A549 (cell line): ENCODE measurements around the gene SDC1. TPM values are rescaled to one million over a fixed set of nuclear protein-coding genes. Genes with fewer than 3 reads are reported as not detected.

ENCODE experiments used
- ATAC-seq, 2 experiments: fragments of 200-7000 bp in 1 of 2; fragments of >200 bp in 1 of 2; cut with Nextera tagmentation in 1 of 2; cut with Tn5 transposase in 1 of 2; 3 replicates each; pipeline versions ENCODE4 v1.8.0 to v1.9.1; 2018 to 2020; ENCODE audit warnings: mild to moderate bottlenecking in 1 of 2, moderate library complexity in 1 of 2
- CTCF ChIA-PET: fragments of 300-600 bp; sonication (Branson Sonifier 250); formaldehyde crosslinking; extraction: SDS; loops from one replicate; lab custom pipeline; 2021; ENCODE audit warnings: antibody characterized with exemption, inconsistent platforms; lab: Yijun Ruan, JAX
- POLR2A ChIA-PET: fragments of 350-600 bp; formaldehyde crosslinking; extraction: SDS; loops from one replicate; lab custom pipeline; 2021; ENCODE audit warnings: antibody characterized with exemption, inconsistent platforms; lab: Yijun Ruan, JAX
- DNase-seq, 2 experiments: peaks; one replicate each; pipeline versions ENCODE4 v3.0.0 to v3.0.0-alpha.2; 2011 to 2016; ENCODE audit warnings: low read depth in 1 of 2, low spot score in 1 of 2
- FAIRE-seq: peaks from 2 replicates; lab custom pipeline; 2011; peaks lifted over from hg19 to GRCh38; lab: Jason Lieb, UNC
- H3K27ac ChIP-seq, 2 experiments: fragments of >200 bp; sonication (Bioruptor Twin); formaldehyde crosslinking; 3 replicates each; pipeline ENCODE4 v1.5.1; 2016 to 2017
- H3K4me1 ChIP-seq: fragments of >200 bp; sonication (Bioruptor Twin); formaldehyde crosslinking; 3 replicates; pipeline ENCODE4 v1.6.1; 2016
- H3K4me2 ChIP-seq: fragments of >200 bp; sonication (Bioruptor Twin); formaldehyde crosslinking; 3 replicates; pipeline ENCODE4 v1.6.1; 2016
- H3K4me3 ChIP-seq: fragments of >200 bp; sonication (Bioruptor Twin); formaldehyde crosslinking; 3 replicates; pipeline ENCODE4 v1.5.1; 2016
- H3K9me3 ChIP-seq: fragments of >200 bp; sonication (Bioruptor Twin); formaldehyde crosslinking; 3 replicates; pipeline ENCODE4 v1.6.1; 2016
- CBX2 ChIP-seq: fragments of 200-600 bp; sonication (generic); IDR thresholded peaks from 2 replicates; pipeline ENCODE4 v1.6.1; 2016; ENCODE audit warnings: low read depth, mild to moderate bottlenecking, borderline replicate concordance
- CEBPB ChIP-seq, 2 experiments: fragments of >200 bp in 1 of 2; sonication (Bioruptor Twin) in 1 of 2; formaldehyde crosslinking in 1 of 2; IDR thresholded peaks; 2 replicates each; pipeline ENCODE4 v1.6.1; 2012 to 2016
- EHF ChIP-seq: fragments of 250-450 bp; sonication (Bioruptor Pico); IDR thresholded peaks from 2 replicates; pipeline ENCODE4 v1.5.0; 2020; ENCODE audit warnings: mild to moderate bottlenecking
- ESRRA ChIP-seq: fragments of 150-350 bp; IDR thresholded peaks from 2 replicates; pipeline ENCODE4 v1.6.1; 2014; ENCODE audit warnings: mild to moderate bottlenecking, low read length, borderline replicate concordance
- FOSL2 ChIP-seq, 2 experiments: fragments of 450-650 bp in 1 of 2; fragments of >200 bp in 1 of 2; sonication (Bioruptor Twin) in 1 of 2; formaldehyde crosslinking; IDR thresholded peaks; 2 replicates each; pipeline versions ENCODE4 v1.5.0 to v1.6.1; 2016 to 2020; ENCODE audit warnings: mild to moderate bottlenecking in 1 of 2, moderate library complexity in 1 of 2
- FOXS1 ChIP-seq: fragments of 250-450 bp; sonication (Bioruptor Pico); IDR thresholded peaks from 2 replicates; pipeline ENCODE4 v1.5.0; 2020; ENCODE audit warnings: mild to moderate bottlenecking, moderate library complexity
- HDAC2 ChIP-seq: fragments of 200-600 bp; sonication (generic); IDR thresholded peaks from 2 replicates; pipeline ENCODE4 v1.6.1; 2016
- HEYL ChIP-seq: fragments of 250-450 bp; sonication (Bioruptor Pico); IDR thresholded peaks from 2 replicates; pipeline ENCODE4 v1.8.0; 2021; ENCODE audit warnings: mild to moderate bottlenecking, moderate library complexity
- HOXB5 ChIP-seq: fragments of 250-450 bp; sonication (Bioruptor Pico); IDR thresholded peaks from 2 replicates; pipeline ENCODE4 v1.5.0; 2020; ENCODE audit warnings: mild to moderate bottlenecking, moderate library complexity
- JUNB ChIP-seq: fragments of >200 bp; sonication (Bioruptor Twin); formaldehyde crosslinking; IDR thresholded peaks from 2 replicates; pipeline ENCODE4 v1.6.1; 2016
- KDM1A ChIP-seq: fragments of 200-600 bp; sonication (generic); IDR thresholded peaks from 2 replicates; pipeline ENCODE4 v1.6.1; 2016; ENCODE audit warnings: low read depth, mild to moderate bottlenecking
- KDM5A ChIP-seq: fragments of 200-600 bp; sonication (generic); IDR thresholded peaks from 2 replicates; pipeline ENCODE4 v1.6.1; 2016; ENCODE audit warnings: antibody characterized with exemption, mild to moderate bottlenecking
- MAZ ChIP-seq: fragments of 150-350 bp; IDR thresholded peaks from 2 replicates; pipeline ENCODE4 v1.6.1; 2014; ENCODE audit warnings: antibody characterized with exemption, low read depth, low read length, borderline replicate concordance
- MYC ChIP-seq: IDR thresholded peaks from 2 replicates; pipeline ENCODE4 v1.6.1; 2012; ENCODE audit warnings: mild to moderate bottlenecking, inconsistent platforms, low read length, improper control_type of control experiment, borderline replicate concordance
- PHF8 ChIP-seq: fragments of 200-600 bp; sonication (generic); IDR thresholded peaks from 2 replicates; pipeline ENCODE4 v1.6.1; 2016; ENCODE audit warnings: low read depth, mild to moderate bottlenecking, antibody characterized with exemption, moderate library complexity, borderline replicate concordance
- POLR2AphosphoS2 ChIP-seq: conservative IDR thresholded peaks from 2 replicates; pipeline ENCODE4 v1.6.1; 2012; ENCODE audit warnings: low read length, improper control_type of control experiment, inconsistent platforms
- RAD21 ChIP-seq, 2 experiments: fragments of >200 bp in 1 of 2; sonication (Bioruptor Twin) in 1 of 2; formaldehyde crosslinking in 1 of 2; IDR thresholded peaks in 1 of 2; conservative IDR thresholded peaks in 1 of 2; 2 replicates in 1 of 2; 3 replicates in 1 of 2; pipeline ENCODE4 v1.6.1; 2012 to 2018; ENCODE audit warnings: inconsistent platforms in 1 of 2
- RARB ChIP-seq: fragments of 250-450 bp; sonication (Bioruptor Pico); IDR thresholded peaks from 2 replicates; pipeline ENCODE4 v1.8.0; 2021; ENCODE audit warnings: mild to moderate bottlenecking, moderate library complexity
- RFX5 ChIP-seq: fragments of 450-650 bp; IDR thresholded peaks from 2 replicates; pipeline ENCODE4 v1.7.1; 2014; ENCODE audit warnings: antibody characterized with exemption, mild to moderate bottlenecking, moderate library complexity
- SMC3 ChIP-seq: fragments of >200 bp; sonication (Bioruptor Twin); formaldehyde crosslinking; IDR thresholded peaks from 3 replicates; pipeline ENCODE4 v1.6.1; 2018; ENCODE audit warnings: inconsistent platforms
- SREBF2 ChIP-seq: fragments of 450-650 bp; IDR thresholded peaks from 2 replicates; pipeline ENCODE4 v1.6.1; 2014; ENCODE audit warnings: mild to moderate bottlenecking, moderate library complexity
- TFCP2L1 ChIP-seq: fragments of 250-450 bp; sonication (Bioruptor Pico); IDR thresholded peaks from 2 replicates; pipeline ENCODE4 v1.5.0; 2021; ENCODE audit warnings: mild to moderate bottlenecking
- TP53 ChIP-seq: fragments of 250-450 bp; sonication (Bioruptor Pico); IDR thresholded peaks from 2 replicates; pipeline ENCODE4 v1.5.0; 2021; ENCODE audit warnings: mild to moderate bottlenecking, moderate library complexity
- ZC3H11A ChIP-seq: fragments of 450-650 bp; IDR thresholded peaks from 2 replicates; pipeline ENCODE4 v1.6.1; 2014; ENCODE audit warnings: antibody characterized with exemption, mild to moderate bottlenecking
- ZSCAN20 ChIP-seq: fragments of 250-450 bp; sonication (Bioruptor Pico); IDR thresholded peaks from 2 replicates; pipeline ENCODE4 v1.8.0; 2022; ENCODE audit warnings: mild to moderate bottlenecking, moderate library complexity
- WGBS: methylation state at CpG from one replicate; pipeline ENCODE4 v1.1.6; 2017; ENCODE audit errors: missing lambda C conversion rate; 5-methylcytosine and 5-hydroxymethylcytosine counted together
- polyA plus RNA-seq, 4 experiments: library from polyadenylated mRNA; depleted of rRNA in 3 of 4; stranded (reverse); fragments of >200 nt; fragmentation: RNase III in 1 of 4; extraction: RNeasy Plus Mini Kit Qiagen cat#74134 plus additional on column Dnase treatment in 1 of 4; gene quantifications; 2 replicates in 3 of 4; 3 replicates in 1 of 4; pipeline ENCODE4 v1.2.3, GENCODE V29; 2011 to 2017
- TF ChIP-seq, protein P1 (sequence below): fragments of >200 bp; sonication (Bioruptor Twin); formaldehyde crosslinking; IDR thresholded peaks from 3 replicates; pipeline ENCODE4 v1.5.1; 2016
- TF ChIP-seq, protein P2 (sequence below): fragments of 150-350 bp; IDR thresholded peaks from 2 replicates; pipeline ENCODE4 v1.6.1; 2014; ENCODE audit warnings: low read depth, mild to moderate bottlenecking, low read length
- TF ChIP-seq, protein P3 (sequence below): IDR thresholded peaks from 2 replicates; pipeline ENCODE4 v1.6.1; 2012
- TF ChIP-seq, protein P4 (sequence below): fragments of 250-450 bp; sonication (Bioruptor Pico); IDR thresholded peaks from 2 replicates; pipeline ENCODE4 v1.5.0; 2020; ENCODE audit warnings: low read depth, mild to moderate bottlenecking, moderate library complexity

The SDC1 gene
- polyA plus RNA-seq, 2 of the 4 experiments (the other 2 are of a cell fraction) = 116 to 171 TPM

DNA sequence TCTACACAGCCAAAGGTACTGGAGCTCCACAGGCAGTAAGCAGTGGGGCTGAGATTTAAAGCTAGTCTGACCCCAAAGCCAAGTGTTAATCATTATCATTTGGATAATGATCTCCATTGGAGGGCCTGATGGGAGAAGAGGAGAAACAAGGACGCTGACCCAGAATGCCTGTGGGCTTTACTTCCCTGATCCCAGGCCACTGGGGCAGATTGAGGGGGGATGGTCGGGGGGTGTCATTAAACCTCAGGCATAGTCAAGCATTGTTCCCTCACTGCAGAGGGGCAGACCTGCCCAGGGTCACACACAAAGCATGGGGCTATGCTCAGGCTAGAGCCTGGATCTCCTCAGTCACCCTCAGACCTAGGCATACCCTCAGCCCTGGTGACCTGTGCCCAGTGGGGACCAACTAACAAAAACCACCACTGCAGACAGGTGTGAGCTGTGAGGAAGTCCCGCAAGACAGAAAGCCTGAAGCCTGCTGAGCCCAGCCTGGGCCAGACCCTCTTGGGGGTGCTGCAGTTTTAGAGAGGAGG, 53.4 kb downstream of the SDC1 start:
- CTCF ChIA-PET = interaction anchor here (1.0 to 3.8 kb wide), 6 partner anchors 8 to 224 kb away, joined by 3 to 17 read pairs (median 4); no protein-coding TSS in a partner anchor
- POLR2A ChIA-PET = no interaction called here
- Histone ChIP-seq H3K4me1 (peaks cover 12% of the 10 kb centered on the region), H3K4me3 (no peak overlapping the region), H3K4me2 (no peak overlapping the region), H3K9me3 (no peaks in the 10 kb centered on the region), H3K27ac (0 out of 6 replicates have a peak overlapping the region, but pooled peaks of 1 of the 2 experiments have one; percentile 11)
- ATAC-seq (no peak), FAIRE-seq (no peak), DNase-seq (no peak)
- WGBS = 66% methylated on average over 3 of the region's 3 CpGs
- TF ChIP-seq HOXB5 (CRISPR knock-in tag) (no peak), SMC3 (no peak), EHF (CRISPR knock-in tag) (no peak), FOSL2 (IDR thresholded peaks at IDR 0.05) (no peak), FOSL2 (CRISPR knock-in tag; IDR thresholded peaks at IDR 0.05) (no peak), RARB (CRISPR knock-in tag) (no peak), JUNB (no peak), KDM5A (no peak), PHF8 (no peak), RAD21 (conservative IDR thresholded peaks at IDR 0.05 in 1 of 2, IDR thresholded peaks at IDR 0.05 in 1 of 2) (no peak), RFX5 (no peak), HEYL (no peak), ESRRA (no peak), HDAC2 (no peak), ZC3H11A (no peak), POLR2AphosphoS2 (no peak)
- TF ChIP-seq, protein P1, sequence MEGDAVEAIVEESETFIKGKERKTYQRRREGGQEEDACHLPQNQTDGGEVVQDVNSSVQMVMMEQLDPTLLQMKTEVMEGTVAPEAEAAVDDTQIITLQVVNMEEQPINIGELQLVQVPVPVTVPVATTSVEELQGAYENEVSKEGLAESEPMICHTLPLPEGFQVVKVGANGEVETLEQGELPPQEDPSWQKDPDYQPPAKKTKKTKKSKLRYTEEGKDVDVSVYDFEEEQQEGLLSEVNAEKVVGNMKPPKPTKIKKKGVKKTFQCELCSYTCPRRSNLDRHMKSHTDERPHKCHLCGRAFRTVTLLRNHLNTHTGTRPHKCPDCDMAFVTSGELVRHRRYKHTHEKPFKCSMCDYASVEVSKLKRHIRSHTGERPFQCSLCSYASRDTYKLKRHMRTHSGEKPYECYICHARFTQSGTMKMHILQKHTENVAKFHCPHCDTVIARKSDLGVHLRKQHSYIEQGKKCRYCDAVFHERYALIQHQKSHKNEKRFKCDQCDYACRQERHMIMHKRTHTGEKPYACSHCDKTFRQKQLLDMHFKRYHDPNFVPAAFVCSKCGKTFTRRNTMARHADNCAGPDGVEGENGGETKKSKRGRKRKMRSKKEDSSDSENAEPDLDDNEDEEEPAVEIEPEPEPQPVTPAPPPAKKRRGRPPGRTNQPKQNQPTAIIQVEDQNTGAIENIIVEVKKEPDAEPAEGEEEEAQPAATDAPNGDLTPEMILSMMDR = no peak
- TF ChIP-seq, protein P2, sequence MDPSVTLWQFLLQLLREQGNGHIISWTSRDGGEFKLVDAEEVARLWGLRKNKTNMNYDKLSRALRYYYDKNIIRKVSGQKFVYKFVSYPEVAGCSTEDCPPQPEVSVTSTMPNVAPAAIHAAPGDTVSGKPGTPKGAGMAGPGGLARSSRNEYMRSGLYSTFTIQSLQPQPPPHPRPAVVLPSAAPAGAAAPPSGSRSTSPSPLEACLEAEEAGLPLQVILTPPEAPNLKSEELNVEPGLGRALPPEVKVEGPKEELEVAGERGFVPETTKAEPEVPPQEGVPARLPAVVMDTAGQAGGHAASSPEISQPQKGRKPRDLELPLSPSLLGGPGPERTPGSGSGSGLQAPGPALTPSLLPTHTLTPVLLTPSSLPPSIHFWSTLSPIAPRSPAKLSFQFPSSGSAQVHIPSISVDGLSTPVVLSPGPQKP = no peak
- TF ChIP-seq, protein P3, sequence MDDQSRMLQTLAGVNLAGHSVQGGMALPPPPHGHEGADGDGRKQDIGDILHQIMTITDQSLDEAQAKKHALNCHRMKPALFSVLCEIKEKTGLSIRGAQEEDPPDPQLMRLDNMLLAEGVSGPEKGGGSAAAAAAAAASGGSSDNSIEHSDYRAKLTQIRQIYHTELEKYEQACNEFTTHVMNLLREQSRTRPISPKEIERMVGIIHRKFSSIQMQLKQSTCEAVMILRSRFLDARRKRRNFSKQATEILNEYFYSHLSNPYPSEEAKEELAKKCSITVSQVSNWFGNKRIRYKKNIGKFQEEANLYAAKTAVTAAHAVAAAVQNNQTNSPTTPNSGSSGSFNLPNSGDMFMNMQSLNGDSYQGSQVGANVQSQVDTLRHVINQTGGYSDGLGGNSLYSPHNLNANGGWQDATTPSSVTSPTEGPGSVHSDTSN = no peak
- TF ChIP-seq, all 56 proteins: peak for 0

DNA sequence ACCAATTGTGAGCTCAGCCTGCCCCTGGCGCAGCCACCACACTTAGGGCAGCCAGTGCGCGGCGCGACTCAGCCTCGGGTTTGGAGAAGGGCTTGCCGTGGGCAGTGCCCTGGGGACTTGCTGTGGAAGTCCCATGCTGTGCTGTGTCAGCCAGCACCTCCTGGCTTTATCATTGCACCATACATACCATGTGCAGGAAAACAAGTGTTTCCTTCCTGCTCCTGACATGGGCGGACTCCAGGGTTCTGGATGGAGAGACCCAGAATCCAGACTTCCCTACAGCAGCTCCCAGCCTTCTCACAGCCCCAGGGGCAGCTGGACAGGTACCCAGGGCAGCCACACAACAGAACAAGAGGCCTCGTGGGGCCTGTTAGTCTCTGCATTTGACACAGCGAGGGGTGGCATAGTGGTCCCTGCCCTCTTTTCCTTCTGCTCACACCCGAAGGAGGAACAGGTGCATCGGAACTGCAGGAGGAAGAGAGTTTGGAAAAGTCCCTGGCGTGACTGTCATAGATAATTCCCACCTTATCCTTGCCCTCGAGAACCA, 54.2 kb downstream of the SDC1 start:
- CTCF ChIA-PET = interaction anchor here (0.7 to 3.8 kb wide), 7 partner anchors 8 to 223 kb away, joined by 3 to 17 read pairs (median 4); no protein-coding TSS in a partner anchor
- H3K27ac ChIP-seq = peak overlapping the region in 1 of 2 experiments; percentile 52; a peak in 2 of 6 replicates
- no peaks in the 10 kb centered on the region for H3K9me3 ChIP-seq
- POLR2A ChIA-PET = no interaction called here
- H3K4me2 ChIP-seq = no peak overlapping the region
- H3K4me1 ChIP-seq = peaks cover 20% of the 10 kb centered on the region
- DNase-seq (no peak), ATAC-seq (no peak), FAIRE-seq (no peak)
- no peak overlapping the region for H3K4me3 ChIP-seq
- WGBS = 89% methylated on average over 14 of the region's 14 CpGs
- TF ChIP-seq, protein P4, sequence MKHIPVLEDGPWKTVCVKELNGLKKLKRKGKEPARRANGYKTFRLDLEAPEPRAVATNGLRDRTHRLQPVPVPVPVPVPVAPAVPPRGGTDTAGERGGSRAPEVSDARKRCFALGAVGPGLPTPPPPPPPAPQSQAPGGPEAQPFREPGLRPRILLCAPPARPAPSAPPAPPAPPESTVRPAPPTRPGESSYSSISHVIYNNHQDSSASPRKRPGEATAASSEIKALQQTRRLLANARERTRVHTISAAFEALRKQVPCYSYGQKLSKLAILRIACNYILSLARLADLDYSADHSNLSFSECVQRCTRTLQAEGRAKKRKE (CRISPR knock-in tag) = no peak
- TF ChIP-seq MAZ (no peak), FOSL2 (IDR thresholded peaks at IDR 0.05) (no peak), FOSL2 (CRISPR knock-in tag; IDR thresholded peaks at IDR 0.05) (no peak), FOXS1 (CRISPR knock-in tag) (no peak), HDAC2 (no peak), TP53 (CRISPR knock-in tag) (no peak), RAD21 (conservative IDR thresholded peaks at IDR 0.05 in 1 of 2, IDR thresholded peaks at IDR 0.05 in 1 of 2) (no peak), KDM1A (no peak), SREBF2 (no peak), TFCP2L1 (CRISPR knock-in tag) (no peak), ZSCAN20 (CRISPR knock-in tag) (no peak), ZC3H11A (no peak), RFX5 (no peak), CEBPB (IDR thresholded peaks at IDR 0.05) (no peak), MYC (no peak), CBX2 (no peak)
